Suprapubic skin (tissue), 4 donors: Measurements from ENCODE around the gene LSM14A.

Source experiments
- CTCF ChIP-seq, 2 donors: fragments of 200-600 bp in 1 of 2; fragments of 450-650 bp in 1 of 2; sonication (generic) in 1 of 2; IDR thresholded peaks; one replicate each; pipeline ENCODE4 v1.5.1; 2016 to 2019; ENCODE audit warnings: antibody characterized with exemption in 2 of 2, mild to moderate bottlenecking in 1 of 2, moderate library complexity in 1 of 2
- EP300 ChIP-seq: sonication (generic); formaldehyde crosslinking; IDR thresholded peaks from one replicate; pipeline ENCODE4 v1.6.1; 2017; ENCODE audit warnings: antibody characterized with exemption
- POLR2A ChIP-seq, 2 donors: fragments of 450-650 bp; IDR thresholded peaks; one replicate each; pipeline ENCODE4 v1.6.1; 2017; ENCODE audit warnings: antibody characterized with exemption in 2 of 2, mild to moderate bottlenecking in 2 of 2, moderate library complexity in 2 of 2
- POLR2AphosphoS5 ChIP-seq, 3 donors: sonication (generic); formaldehyde crosslinking; IDR thresholded peaks; one replicate each; pipeline ENCODE4 v1.6.1; 2017; ENCODE audit warnings: antibody characterized with exemption in 3 of 3

DNA sequence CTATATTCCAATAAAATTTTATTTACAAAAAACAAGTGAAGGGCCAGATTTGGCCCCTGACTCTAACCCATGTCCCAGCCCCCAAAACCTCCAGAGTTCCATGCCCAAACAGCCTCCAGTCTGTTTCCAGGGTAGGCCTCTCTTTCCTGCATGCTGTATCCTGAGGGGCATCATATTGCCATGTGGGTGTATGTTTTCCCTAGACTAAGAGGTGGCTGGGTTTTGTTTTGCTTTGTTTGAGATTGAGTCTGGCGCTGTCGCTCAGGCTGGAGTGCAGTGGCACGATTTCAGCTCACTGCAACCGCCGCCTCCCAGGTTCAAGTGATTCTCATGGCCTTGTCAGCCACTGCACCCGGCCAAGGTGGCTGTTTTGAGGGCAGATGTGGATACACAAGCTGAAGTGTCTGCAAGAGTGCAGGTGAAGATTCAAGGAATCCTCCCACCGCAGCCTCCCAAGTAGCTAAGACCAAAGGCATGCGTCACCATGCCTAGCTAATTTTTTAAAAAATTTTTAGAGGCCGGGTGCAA, 23.6 kb upstream of the LSM14A start:
- TF ChIP-seq CTCF (IDR thresholded peaks at IDR 0.05), result no peak
- no peak for TF ChIP-seq POLR2AphosphoS5 (IDR thresholded peaks at IDR 0.05)
- TF ChIP-seq EP300, result no peak
- TF ChIP-seq POLR2A (IDR thresholded peaks at IDR 0.05), result no peak
